Right atrium auricular region (tissue), 2 donors: ENCODE results near the gene C1orf116. TPM values are rescaled to one million over a fixed set of nuclear protein-coding genes. Genes with fewer than 3 reads are reported as not detected.

Experiments used
- DNase-seq: peaks from one replicate; pipeline ENCODE4 v3.0.0-alpha.2; 2019; ENCODE audit warnings: low spot score
- H3K27ac ChIP-seq, 2 donors: fragments of 200-600 bp; sonication (generic); 1 replicate in 1 of 2; 2 replicates in 1 of 2; pipeline ENCODE4 v1.5.1; 2016 to 2019
- H3K27me3 ChIP-seq, 2 donors: fragments of 200-600 bp; sonication (generic); one replicate each; pipeline versions ENCODE4 v1.5.1 to v1.6.0; 2017 to 2019
- H3K36me3 ChIP-seq: fragments of 200-600 bp; sonication (generic); one replicate; pipeline ENCODE4 v1.5.1; 2016
- H3K4me1 ChIP-seq, 2 donors: fragments of 200-600 bp; sonication (generic); one replicate each; pipeline versions ENCODE4 v1.5.1 to v1.6.0; 2017 to 2019
- H3K4me3 ChIP-seq, 2 donors: fragments of 200-600 bp; sonication (generic); 1 replicate in 1 of 2; 2 replicates in 1 of 2; pipeline ENCODE4 v1.5.1; 2017 to 2019; ENCODE audit warnings: mild to moderate bottlenecking in 1 of 2, moderate library complexity in 1 of 2
- H3K9me3 ChIP-seq, 2 donors: fragments of 200-600 bp; sonication (generic); one replicate each; pipeline ENCODE4 v1.5.1; 2019
- CTCF ChIP-seq, 2 donors: fragments of 200-600 bp; sonication (generic); IDR thresholded peaks; one replicate each; pipeline ENCODE4 v1.5.1; 2019; ENCODE audit warnings: antibody characterized with exemption in 2 of 2
- total RNA-seq, 2 donors: library from RNA; depleted of rRNA; stranded (reverse); fragments of >200 nt; gene quantifications; one replicate each; pipeline ENCODE4 v1.1.0, GENCODE V29; 2016

C1orf116 gene
- total RNA-seq, 2 donors from 2014 or later: 0.07 to 0.35 TPM

GRCh38 chr1:207067185-207067584 is 34.6 kb upstream of the C1orf116 start:
- Histone ChIP-seq H3K27ac (peak overlapping the region in 1 of 2 donors; percentile 31), H3K4me1 (peaks cover 0 to 5% of the 10 kb centered on the region in 2 donors), H3K27me3 (no peaks in the 10 kb centered on the region), H3K4me3 (no peak overlapping the region), H3K36me3 (peaks cover 74% of the 10 kb centered on the region), H3K9me3 (no peaks in the 10 kb centered on the region)
- DNase-seq: no peak
- no peak for TF ChIP-seq CTCF (IDR thresholded peaks at IDR 0.05)

- no peaks in the 10 kb centered on the region for H3K9me3 ChIP-seq
- H3K4me3 ChIP-seq: no peak overlapping the region
- no peak for DNase-seq
- peak overlapping the region; percentile 56 to 73 for H3K27ac ChIP-seq
- peaks cover 76% of the 10 kb centered on the region for H3K36me3 ChIP-seq
- peaks cover 0 to 10% of the 10 kb centered on the region in 2 donors for H3K4me1 ChIP-seq
- no peak for TF ChIP-seq CTCF (IDR thresholded peaks at IDR 0.05)
- H3K27me3 ChIP-seq: no peaks in the 10 kb centered on the region
Measured at GRCh38 chr1:207064561-207064960, 32.0 kb upstream of the C1orf116 start.

- DNase-seq: no peak
- Histone ChIP-seq H3K9me3 (no peaks in the 10 kb centered on the region), H3K4me3 (no peak overlapping the region), H3K36me3 (peaks cover 63% of the 10 kb centered on the region), H3K27me3 (no peaks in the 10 kb centered on the region), H3K27ac (peak overlapping the region in 1 of 2 donors; percentile 56), H3K4me1 (peaks cover 0 to 10% of the 10 kb centered on the region in 2 donors)
- no peak for TF ChIP-seq CTCF (IDR thresholded peaks at IDR 0.05)
Measured at GRCh38 chr1:207063014-207063413, 30.5 kb upstream of the C1orf116 start.

GRCh38 chr1:207062058-207062457 is 29.5 kb upstream of the C1orf116 start:
- no peak for DNase-seq
- no peak overlapping the region for H3K4me3 ChIP-seq
- no peaks in the 10 kb centered on the region for H3K9me3 ChIP-seq
- peaks cover 55% of the 10 kb centered on the region for H3K36me3 ChIP-seq
- H3K27ac ChIP-seq: no peak overlapping the region
- H3K27me3 ChIP-seq: no peaks in the 10 kb centered on the region
- no peak for TF ChIP-seq CTCF (IDR thresholded peaks at IDR 0.05)
- H3K4me1 ChIP-seq: peaks cover 0 to 10% of the 10 kb centered on the region in 2 donors

- H3K4me1 ChIP-seq: peaks cover 0 to 10% of the 10 kb centered on the region in 2 donors
Measured at GRCh38 chr1:207060596-207060995, 28.0 kb upstream of the C1orf116 start.

More at GRCh38 chr1:207060596-207060995, 28.0 kb upstream of the C1orf116 start:
- TF ChIP-seq CTCF (IDR thresholded peaks at IDR 0.05): no peak
- DNase-seq: no peak
- Histone ChIP-seq H3K27ac (no peak overlapping the region), H3K9me3 (no peaks in the 10 kb centered on the region), H3K4me3 (no peak overlapping the region), H3K36me3 (peaks cover 42% of the 10 kb centered on the region), H3K27me3 (no peaks in the 10 kb centered on the region)
